Measurements from ENCODE around the gene SNTA1. TPM values are rescaled to one million over a fixed set of nuclear protein-coding genes. Genes with fewer than 3 reads are reported as not detected.

Gene SNTA1
- total and polyA plus RNA-seq, 8 donors: 6.1 to 12.7 (median 10.2) TPM

- Histone ChIP-seq H3K27me3 (no peaks in the 10 kb centered on the region), H3K4me1 (peaks cover 13 to 31% of the 10 kb centered on the region in 2 donors), H3K36me3 (peaks cover 0 to 10% of the 10 kb centered on the region in 2 donors), H3K4me3 (peak within 1 kb of the TSS; percentile 92 to 97), H3K27ac (peak within 1 kb of the TSS; percentile 22 to 73), H3K9me3 (no peaks in the 10 kb centered on the region)
- intact Hi-C loops (cut with DNase I): no loop called here
- peak; percentile 85 to 91 (median 88) for DNase-seq
- peak; percentile 99 for ATAC-seq
- TF ChIP-seq CTCF (IDR thresholded peaks at IDR 0.05): no peak
Measured at GRCh38 chr20:33401184-33401920, 42.2 kb downstream of the SNTA1 start, which contains the start of gene CDK5RAP1. Gene CDK5RAP1 (minus strand): TSS chr20:33401519. CDS start chr20:33397064, 4,455 bp downstream.

- H3K27me3 ChIP-seq: no peaks in the 10 kb centered on the region
- peaks cover 0 to 12% of the 10 kb centered on the region in 2 donors for H3K36me3 ChIP-seq
- H3K4me1 ChIP-seq: peaks cover 13 to 31% of the 10 kb centered on the region in 2 donors
- ATAC-seq (peak; percentile 56), DNase-seq (no peak)
- H3K9me3 ChIP-seq: no peaks in the 10 kb centered on the region
- TF ChIP-seq CTCF (IDR thresholded peaks at IDR 0.05): no peak
- intact Hi-C loops (cut with DNase I): no loop called here
- peak overlapping the region in 1 of 2 donors; percentile 73 for H3K27ac ChIP-seq
- peak overlapping the region; percentile 92 to 97 for H3K4me3 ChIP-seq
Measured at GRCh38 chr20:33400812-33401183, 42.8 kb downstream of the SNTA1 start.

GRCh38 chr20:33399924-33400323 is 43.6 kb downstream of the SNTA1 start:
- ATAC-seq (no peak), DNase-seq (no peak)
- H3K4me1 ChIP-seq: peaks cover 13 to 31% of the 10 kb centered on the region in 2 donors
- TF ChIP-seq CTCF (IDR thresholded peaks at IDR 0.05): no peak
- H3K27ac ChIP-seq: no peak overlapping the region
- intact Hi-C loops (cut with DNase I): no loop called here
- no peaks in the 10 kb centered on the region for H3K27me3 ChIP-seq
- no peaks in the 10 kb centered on the region for H3K9me3 ChIP-seq
- H3K36me3 ChIP-seq: peaks cover 0 to 19% of the 10 kb centered on the region in 2 donors
- H3K4me3 ChIP-seq: peak overlapping the region; percentile 92 to 97

GRCh38 chr20:33394718-33395117 is 48.8 kb downstream of the SNTA1 start:
- no peaks in the 10 kb centered on the region for H3K9me3 ChIP-seq
- intact Hi-C loops (cut with DNase I): no loop called here
- H3K27me3 ChIP-seq: no peaks in the 10 kb centered on the region
- H3K27ac ChIP-seq: no peak overlapping the region
- H3K4me1 ChIP-seq: peaks cover 2 to 11% of the 10 kb centered on the region in 2 donors
- no peak for TF ChIP-seq CTCF (IDR thresholded peaks at IDR 0.05)
- peaks cover 0 to 71% of the 10 kb centered on the region in 2 donors for H3K36me3 ChIP-seq
- DNase-seq: no peak
- ATAC-seq: no peak
- H3K4me3 ChIP-seq: no peak overlapping the region

GRCh38 chr20:33393609-33394008 is 50.0 kb downstream of the SNTA1 start:
- Histone ChIP-seq H3K9me3 (no peaks in the 10 kb centered on the region), H3K27ac (no peak overlapping the region), H3K4me1 (no peaks in the 10 kb centered on the region), H3K27me3 (no peaks in the 10 kb centered on the region), H3K4me3 (no peak overlapping the region), H3K36me3 (peaks cover 0 to 82% of the 10 kb centered on the region in 2 donors)
- DNase-seq (no peak), ATAC-seq (no peak)
- intact Hi-C loops (cut with DNase I): no loop called here
- no peak for TF ChIP-seq CTCF (IDR thresholded peaks at IDR 0.05)

All from left lung (tissue), 10 donors.